ENCODE measurements around the gene SNW1. TPM values are rescaled to one million over a fixed set of nuclear protein-coding genes. Genes with fewer than 3 reads are reported as not detected.

Gene SNW1
- total and polyA plus RNA-seq, 2 of the 4 experiments (the other 2 are of a cell fraction) = 28.2 to 30.6 TPM

DNA sequence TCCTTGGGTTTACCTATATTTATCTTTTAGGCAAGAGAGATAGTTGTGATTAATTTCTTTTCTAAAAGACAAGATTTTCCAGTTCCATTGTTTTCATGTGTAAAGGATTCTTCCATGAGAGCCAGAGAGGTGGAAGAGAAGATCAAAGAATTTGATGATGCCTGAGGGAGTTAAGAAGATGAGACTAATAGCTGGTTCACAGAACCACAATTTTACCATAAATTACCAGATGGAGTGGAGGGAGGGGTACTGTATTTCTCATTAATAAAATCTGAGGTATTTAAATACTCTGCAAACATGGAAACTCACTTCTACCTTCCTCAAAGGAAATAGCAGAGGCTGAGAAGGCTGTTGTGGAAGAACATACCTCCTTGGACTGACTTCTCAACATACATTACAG lies 87.8 kb downstream of the SNW1 start:
- no peak overlapping the region for H2BK5ac ChIP-seq (ENCODE audit: low read depth, low read length, poor library complexity, severe bottlenecking)
- ATAC-seq (ENCODE audit: low read depth) = no peak
- dilution Hi-C loops (cut with HindIII; ENCODE audit: low sequenced_read_pairs, unreplicated experiment) (no loop called here), intact Hi-C loops (cut with micrococcal nuclease) (no loop called here), in situ Hi-C loops (cut with MboI; ENCODE audit: low sequenced_read_pairs) (no loop called here)
- H2AFZ ChIP-seq (replicated peaks; ENCODE audit: low read length, poor library complexity) = no peak overlapping the region
- no peak overlapping the region for H2AK9ac ChIP-seq (replicated peaks; ENCODE audit: low read depth, low read length, poor library complexity)
- H3K27me3 ChIP-seq (ENCODE audit: control insufficient read depth, insufficient read depth, low read length) = no peaks in the 10 kb centered on the region
- H2BK20ac ChIP-seq (ENCODE audit: low read depth, low read length) = no peak overlapping the region
- no peaks in the 10 kb centered on the region for H4K20me1 ChIP-seq (ENCODE audit: insufficient read depth, low read length)
- no peak overlapping the region for H3K4ac ChIP-seq (ENCODE audit: low read depth, low read length)
- no peak overlapping the region for H3K4me2 ChIP-seq (ENCODE audit: low read depth, low read length)
- no peaks in the 10 kb centered on the region for H3K9me3 ChIP-seq (ENCODE audit: control insufficient read depth, insufficient read depth, low read length)
- no peaks in the 10 kb centered on the region for H3K4me1 ChIP-seq (ENCODE audit: control insufficient read depth, insufficient read depth, low read length)
- no peak overlapping the region for H2BK120ac ChIP-seq (ENCODE audit: low read depth, low read length)
- no peak overlapping the region for H4K5ac ChIP-seq (ENCODE audit: low read depth, low read length)
- no peak overlapping the region for H2AK5ac ChIP-seq (ENCODE audit: low read depth, low read length)
- no peak overlapping the region for H2BK15ac ChIP-seq (ENCODE audit: low read depth, low read length)
- H3K9me1 ChIP-seq (ENCODE audit: insufficient read depth, low read length) = 0 out of 2 replicates have a peak, but pooled peaks cover 3% of the 10 kb centered on the region
- no peaks in the 10 kb centered on the region for H3K79me1 ChIP-seq (ENCODE audit: low read depth in 1 of 2, low read length in 2 of 2)
- CTCF ChIA-PET = no interaction called here
- no peak overlapping the region for H3K18ac ChIP-seq (ENCODE audit: low read depth, low read length)
- no peak overlapping the region for H3K23ac ChIP-seq (ENCODE audit: low read depth, low read length)
- TF ChIP-seq RFX5 (IDR thresholded peaks at IDR 0.05; ENCODE audit: low read depth, low read length) = no peak
- no peak for TF ChIP-seq USF2 (IDR thresholded peaks at IDR 0.05; ENCODE audit: low read depth, low read length)
- no peak for TF ChIP-seq CEBPB (IDR thresholded peaks at IDR 0.05; ENCODE audit: low read depth, low read length)
- TF ChIP-seq MXI1 (IDR thresholded peaks at IDR 0.05; ENCODE audit: borderline replicate concordance, low read depth, low read length) = no peak
- TF ChIP-seq RAD21 (IDR thresholded peaks at IDR 0.05; ENCODE audit: low read length) = no peak
- no peak for TF ChIP-seq MAFK (IDR thresholded peaks at IDR 0.05; ENCODE audit: low read depth, low read length)
- no peak for TF ChIP-seq CHD1 (IDR thresholded peaks at IDR 0.05; ENCODE audit: low read depth, low read length)
- TF ChIP-seq, protein P1, sequence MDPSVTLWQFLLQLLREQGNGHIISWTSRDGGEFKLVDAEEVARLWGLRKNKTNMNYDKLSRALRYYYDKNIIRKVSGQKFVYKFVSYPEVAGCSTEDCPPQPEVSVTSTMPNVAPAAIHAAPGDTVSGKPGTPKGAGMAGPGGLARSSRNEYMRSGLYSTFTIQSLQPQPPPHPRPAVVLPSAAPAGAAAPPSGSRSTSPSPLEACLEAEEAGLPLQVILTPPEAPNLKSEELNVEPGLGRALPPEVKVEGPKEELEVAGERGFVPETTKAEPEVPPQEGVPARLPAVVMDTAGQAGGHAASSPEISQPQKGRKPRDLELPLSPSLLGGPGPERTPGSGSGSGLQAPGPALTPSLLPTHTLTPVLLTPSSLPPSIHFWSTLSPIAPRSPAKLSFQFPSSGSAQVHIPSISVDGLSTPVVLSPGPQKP (IDR thresholded peaks at IDR 0.05; ENCODE audit: borderline replicate concordance, low read depth, low read length) = no peak
- TF ChIP-seq SMC3 (IDR thresholded peaks at IDR 0.05; ENCODE audit: low read depth, low read length) = no peak
- TF ChIP-seq POLR2A (IDR thresholded peaks at IDR 0.05; ENCODE audit: low read depth, low read length) = no peak
- H3K4me3 ChIP-seq (ENCODE audit: insufficient read depth, low read depth, low read length) = no peak overlapping the region
- H4K91ac ChIP-seq (ENCODE audit: insufficient read depth, low read depth, low read length) = no peak overlapping the region
- no TSS peak for BruUV-seq (replicated peaks)
- H3K14ac ChIP-seq (replicated peaks; ENCODE audit: low read depth, low read length) = no peak overlapping the region
- H3K36me3 ChIP-seq (ENCODE audit: control insufficient read depth, insufficient read depth, low read length) = peaks cover 13% of the 10 kb centered on the region
- POLR2A ChIA-PET (ENCODE audit: unreplicated experiment) = no interaction called here
- DNase-seq = no peak
- H3K56ac ChIP-seq (ENCODE audit: extremely low read depth, insufficient read depth, low read length) = no peak overlapping the region
- no peak overlapping the region for H4K8ac ChIP-seq (ENCODE audit: low read depth in 2 of 2, low read length in 2 of 2)
- H3K27ac ChIP-seq (ENCODE audit: insufficient read depth, low read length) = no peak overlapping the region
- no peak overlapping the region for H3K9ac ChIP-seq (ENCODE audit: low read depth, low read length)

Other genes starting within 250 kb of the SNW1 start
- 68.3 and 100.0 TPM in 2 replicates for gene SPTLC2, start 144.5 kb downstream of the SNW1 start, total RNA-seq (2012; rRNA removed)
- 16.8 and 22.6 TPM in 2 replicates for gene SPTLC2, start 144.5 kb downstream of the SNW1 start, polyA plus RNA-seq (2012; rRNA removed)
- gene ALKBH1, start 53.1 kb downstream of the SNW1 start, total RNA-seq (2012; rRNA removed) = 9.2 and 10.8 TPM in 2 replicates
- gene ALKBH1, start 53.1 kb downstream of the SNW1 start, polyA plus RNA-seq (2012; rRNA removed) = 9.6 and 10.0 TPM in 2 replicates
- 226 and 309 TPM in 2 replicates for gene SLIRP, start 53.1 kb downstream of the SNW1 start, total RNA-seq (2012; rRNA removed)
- gene SLIRP, start 53.1 kb downstream of the SNW1 start, polyA plus RNA-seq (2012; rRNA removed) = 220 and 244 TPM in 2 replicates
- gene ADCK1, start 39.0 kb upstream of the SNW1 start, total RNA-seq (2012; rRNA removed) = 1.1 and 1.6 TPM in 2 replicates
- 3.6 and 4.6 TPM in 2 replicates for gene ADCK1, start 39.0 kb upstream of the SNW1 start, polyA plus RNA-seq (2012; rRNA removed)